ENCODE data around the gene KIN.
"Not testable (repeated sequence)": the region's sequence is repeated elsewhere in the genome, so short reads cannot be mapped to it uniquely, and the experiment has no call there.

DNA sequence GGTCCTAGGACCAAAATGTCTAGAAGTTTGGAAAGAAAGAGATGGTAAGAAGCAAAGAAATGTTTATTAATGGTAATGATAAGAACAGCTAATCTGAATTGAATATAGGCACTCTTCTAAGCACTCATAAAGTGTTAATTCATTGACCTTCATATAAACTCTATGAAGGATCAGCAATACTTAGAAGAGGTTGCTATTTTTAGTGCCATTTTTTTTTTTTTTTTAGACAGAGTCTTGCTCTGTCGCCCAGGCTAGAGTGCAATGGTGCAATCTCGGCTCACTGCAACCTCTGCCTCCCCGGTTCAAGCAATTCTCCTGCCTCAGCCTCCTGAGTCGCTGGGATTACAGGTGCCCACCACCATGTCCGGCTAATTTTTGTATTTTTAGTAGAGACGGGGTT, 5.6 kb downstream of the KIN start:
- TF ChIP-seq, protein P1, sequence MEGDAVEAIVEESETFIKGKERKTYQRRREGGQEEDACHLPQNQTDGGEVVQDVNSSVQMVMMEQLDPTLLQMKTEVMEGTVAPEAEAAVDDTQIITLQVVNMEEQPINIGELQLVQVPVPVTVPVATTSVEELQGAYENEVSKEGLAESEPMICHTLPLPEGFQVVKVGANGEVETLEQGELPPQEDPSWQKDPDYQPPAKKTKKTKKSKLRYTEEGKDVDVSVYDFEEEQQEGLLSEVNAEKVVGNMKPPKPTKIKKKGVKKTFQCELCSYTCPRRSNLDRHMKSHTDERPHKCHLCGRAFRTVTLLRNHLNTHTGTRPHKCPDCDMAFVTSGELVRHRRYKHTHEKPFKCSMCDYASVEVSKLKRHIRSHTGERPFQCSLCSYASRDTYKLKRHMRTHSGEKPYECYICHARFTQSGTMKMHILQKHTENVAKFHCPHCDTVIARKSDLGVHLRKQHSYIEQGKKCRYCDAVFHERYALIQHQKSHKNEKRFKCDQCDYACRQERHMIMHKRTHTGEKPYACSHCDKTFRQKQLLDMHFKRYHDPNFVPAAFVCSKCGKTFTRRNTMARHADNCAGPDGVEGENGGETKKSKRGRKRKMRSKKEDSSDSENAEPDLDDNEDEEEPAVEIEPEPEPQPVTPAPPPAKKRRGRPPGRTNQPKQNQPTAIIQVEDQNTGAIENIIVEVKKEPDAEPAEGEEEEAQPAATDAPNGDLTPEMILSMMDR (IDR thresholded peaks at IDR 0.05) = not testable (repeated sequence)
- not testable (repeated sequence) for TF ChIP-seq POLR2A (IDR thresholded peaks at IDR 0.05)

Data from testis (tissue), 2 donors.